ENCODE data around the gene C1QA. TPM values are rescaled to one million over a fixed set of nuclear protein-coding genes. Genes with fewer than 3 reads are reported as not detected.

Gene C1QA
- polyA plus RNA-seq, 1 donor from 2014 or later, result not detected

DNA sequence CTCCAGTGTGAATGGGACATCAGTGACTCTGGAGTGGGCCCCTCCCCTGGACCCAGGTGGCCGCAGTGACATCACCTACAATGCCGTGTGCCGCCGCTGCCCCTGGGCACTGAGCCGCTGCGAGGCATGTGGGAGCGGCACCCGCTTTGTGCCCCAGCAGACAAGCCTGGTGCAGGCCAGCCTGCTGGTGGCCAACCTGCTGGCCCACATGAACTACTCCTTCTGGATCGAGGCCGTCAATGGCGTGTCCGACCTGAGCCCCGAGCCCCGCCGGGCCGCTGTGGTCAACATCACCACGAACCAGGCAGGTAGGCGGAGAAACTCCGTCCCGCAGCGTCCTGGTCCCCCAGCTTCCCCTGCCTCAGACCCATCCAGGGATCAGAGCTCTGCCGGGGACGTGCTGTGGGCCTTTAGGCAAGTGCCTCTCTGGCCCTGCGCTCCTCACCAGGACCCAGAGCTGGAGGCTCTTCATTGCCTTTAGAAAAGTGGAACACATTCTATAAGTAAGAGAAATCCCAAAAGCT lies 47.5 kb upstream of the C1QA start:
- H3K4me3 ChIP-seq (ENCODE audit: low read length), result no peak overlapping the region
- no peaks in the 10 kb centered on the region for H3F3A ChIP-seq (ENCODE audit: insufficient read depth, low read length, poor library complexity, severe bottlenecking)
- no peaks in the 10 kb centered on the region for H3K9me3 ChIP-seq (ENCODE audit: low read length)
- peaks cover 13% of the 10 kb centered on the region for H3K27me3 ChIP-seq (ENCODE audit: insufficient read depth, low read depth, low read length)
- H3K27ac ChIP-seq (ENCODE audit: low read length), result no peak overlapping the region
- no peaks in the 10 kb centered on the region for H4K20me1 ChIP-seq (ENCODE audit: insufficient read depth)
- no peak overlapping the region for H3K4me2 ChIP-seq (ENCODE audit: low read length)
- H2AFZ ChIP-seq (ENCODE audit: low read depth, low read length), result no peak overlapping the region
- no peak for TF ChIP-seq TAF1 (IDR thresholded peaks at IDR 0.05; ENCODE audit: low read depth)
- TF ChIP-seq, protein P1, sequence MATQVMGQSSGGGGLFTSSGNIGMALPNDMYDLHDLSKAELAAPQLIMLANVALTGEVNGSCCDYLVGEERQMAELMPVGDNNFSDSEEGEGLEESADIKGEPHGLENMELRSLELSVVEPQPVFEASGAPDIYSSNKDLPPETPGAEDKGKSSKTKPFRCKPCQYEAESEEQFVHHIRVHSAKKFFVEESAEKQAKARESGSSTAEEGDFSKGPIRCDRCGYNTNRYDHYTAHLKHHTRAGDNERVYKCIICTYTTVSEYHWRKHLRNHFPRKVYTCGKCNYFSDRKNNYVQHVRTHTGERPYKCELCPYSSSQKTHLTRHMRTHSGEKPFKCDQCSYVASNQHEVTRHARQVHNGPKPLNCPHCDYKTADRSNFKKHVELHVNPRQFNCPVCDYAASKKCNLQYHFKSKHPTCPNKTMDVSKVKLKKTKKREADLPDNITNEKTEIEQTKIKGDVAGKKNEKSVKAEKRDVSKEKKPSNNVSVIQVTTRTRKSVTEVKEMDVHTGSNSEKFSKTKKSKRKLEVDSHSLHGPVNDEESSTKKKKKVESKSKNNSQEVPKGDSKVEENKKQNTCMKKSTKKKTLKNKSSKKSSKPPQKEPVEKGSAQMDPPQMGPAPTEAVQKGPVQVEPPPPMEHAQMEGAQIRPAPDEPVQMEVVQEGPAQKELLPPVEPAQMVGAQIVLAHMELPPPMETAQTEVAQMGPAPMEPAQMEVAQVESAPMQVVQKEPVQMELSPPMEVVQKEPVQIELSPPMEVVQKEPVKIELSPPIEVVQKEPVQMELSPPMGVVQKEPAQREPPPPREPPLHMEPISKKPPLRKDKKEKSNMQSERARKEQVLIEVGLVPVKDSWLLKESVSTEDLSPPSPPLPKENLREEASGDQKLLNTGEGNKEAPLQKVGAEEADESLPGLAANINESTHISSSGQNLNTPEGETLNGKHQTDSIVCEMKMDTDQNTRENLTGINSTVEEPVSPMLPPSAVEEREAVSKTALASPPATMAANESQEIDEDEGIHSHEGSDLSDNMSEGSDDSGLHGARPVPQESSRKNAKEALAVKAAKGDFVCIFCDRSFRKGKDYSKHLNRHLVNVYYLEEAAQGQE (IDR thresholded peaks at IDR 0.05; ENCODE audit: borderline replicate concordance), result no peak
- no peak for TF ChIP-seq EP300 (conservative IDR thresholded peaks at IDR 0.05; ENCODE audit: poor library complexity, severe bottlenecking)
- TF ChIP-seq, protein P2, sequence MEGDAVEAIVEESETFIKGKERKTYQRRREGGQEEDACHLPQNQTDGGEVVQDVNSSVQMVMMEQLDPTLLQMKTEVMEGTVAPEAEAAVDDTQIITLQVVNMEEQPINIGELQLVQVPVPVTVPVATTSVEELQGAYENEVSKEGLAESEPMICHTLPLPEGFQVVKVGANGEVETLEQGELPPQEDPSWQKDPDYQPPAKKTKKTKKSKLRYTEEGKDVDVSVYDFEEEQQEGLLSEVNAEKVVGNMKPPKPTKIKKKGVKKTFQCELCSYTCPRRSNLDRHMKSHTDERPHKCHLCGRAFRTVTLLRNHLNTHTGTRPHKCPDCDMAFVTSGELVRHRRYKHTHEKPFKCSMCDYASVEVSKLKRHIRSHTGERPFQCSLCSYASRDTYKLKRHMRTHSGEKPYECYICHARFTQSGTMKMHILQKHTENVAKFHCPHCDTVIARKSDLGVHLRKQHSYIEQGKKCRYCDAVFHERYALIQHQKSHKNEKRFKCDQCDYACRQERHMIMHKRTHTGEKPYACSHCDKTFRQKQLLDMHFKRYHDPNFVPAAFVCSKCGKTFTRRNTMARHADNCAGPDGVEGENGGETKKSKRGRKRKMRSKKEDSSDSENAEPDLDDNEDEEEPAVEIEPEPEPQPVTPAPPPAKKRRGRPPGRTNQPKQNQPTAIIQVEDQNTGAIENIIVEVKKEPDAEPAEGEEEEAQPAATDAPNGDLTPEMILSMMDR (IDR thresholded peaks at IDR 0.05; ENCODE audit: poor library complexity, severe bottlenecking), result no peak
- TF ChIP-seq POLR2AphosphoS5 (IDR thresholded peaks at IDR 0.05), result no peak
- no peak for TF ChIP-seq SMC3 (conservative IDR thresholded peaks at IDR 0.05; ENCODE audit: poor library complexity)
- TF ChIP-seq RAD21 (conservative IDR thresholded peaks at IDR 0.05), result no peak
- no peak for TF ChIP-seq MXI1 (conservative IDR thresholded peaks at IDR 0.05; ENCODE audit: poor library complexity, severe bottlenecking)
- TF ChIP-seq EZH2 (IDR thresholded peaks at IDR 0.05; ENCODE audit: borderline replicate concordance, insufficient read depth, low read length, poor library complexity, severe bottlenecking), result no peak
- no peak overlapping the region for H3K9ac ChIP-seq (ENCODE audit: low read length)
- H3K9me2 ChIP-seq (ENCODE audit: insufficient read depth, low read length), result no peaks in the 10 kb centered on the region
- H3K36me3 ChIP-seq (ENCODE audit: insufficient read depth, low read length), result no peaks in the 10 kb centered on the region
- H3K79me2 ChIP-seq (replicated peaks; ENCODE audit: insufficient read depth, low read length), result no peaks in the 10 kb centered on the region

DNA sequence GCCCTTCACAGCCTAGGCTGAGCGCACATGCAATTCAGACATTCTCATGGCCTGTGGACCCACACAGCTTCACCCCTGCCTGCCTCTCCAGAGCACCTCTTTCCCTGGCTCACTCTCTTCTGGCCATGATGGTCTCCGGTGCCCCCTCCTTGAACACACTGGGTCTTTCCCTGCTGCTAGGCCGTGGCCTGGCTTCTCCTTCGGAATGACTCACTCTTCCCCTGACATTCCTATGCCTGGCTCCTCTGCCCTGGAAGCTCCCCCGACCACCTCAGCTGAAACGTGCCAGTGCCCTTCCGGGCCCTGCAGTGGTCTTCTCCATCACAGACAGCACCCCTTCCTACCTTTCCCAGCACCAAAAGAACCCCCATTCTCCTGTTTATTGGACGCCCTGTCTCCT lies 44.9 kb upstream of the C1QA start:
- Histone ChIP-seq H3K36me3 (ENCODE audit: insufficient read depth, low read length) (no peaks in the 10 kb centered on the region), H2AFZ (ENCODE audit: low read depth, low read length) (no peak overlapping the region), H3K27ac (ENCODE audit: low read length) (no peak overlapping the region), H3K27me3 (ENCODE audit: insufficient read depth, low read depth, low read length) (peaks cover 13% of the 10 kb centered on the region), H4K20me1 (ENCODE audit: insufficient read depth) (no peaks in the 10 kb centered on the region), H3K4me2 (ENCODE audit: low read length) (no peak overlapping the region), H3K9me2 (ENCODE audit: insufficient read depth, low read length) (no peaks in the 10 kb centered on the region), H3K9me3 (ENCODE audit: low read length) (no peaks in the 10 kb centered on the region), H3F3A (ENCODE audit: insufficient read depth, low read length, poor library complexity, severe bottlenecking) (no peaks in the 10 kb centered on the region), H3K9ac (ENCODE audit: low read length) (no peak overlapping the region), H3K79me2 (replicated peaks; ENCODE audit: insufficient read depth, low read length) (no peaks in the 10 kb centered on the region), H3K4me3 (ENCODE audit: low read length) (no peak overlapping the region)
- TF ChIP-seq MXI1 (conservative IDR thresholded peaks at IDR 0.05; ENCODE audit: poor library complexity, severe bottlenecking), result no peak
- TF ChIP-seq POLR2AphosphoS5 (IDR thresholded peaks at IDR 0.05), result no peak

All from neural cell (in vitro differentiated cells).